Immature natural killer cell (primary cell): ENCODE results near the gene ALG9. TPM values are rescaled to one million over a fixed set of nuclear protein-coding genes. Genes with fewer than 3 reads are reported as not detected.

Source experiments
- DNase-seq, 3 donors: peaks; one replicate each; pipeline ENCODE4 v3.0.0; 2022; ENCODE audit warnings: mixed read lengths in 1 of 3
- H3K27ac Mint-ChIP-seq, 6 donors: one replicate each; pipeline ENCODE4 v1.8.0; 2020; ENCODE audit warnings: mixed read lengths in 6 of 6, mild to moderate bottlenecking in 5 of 6, inconsistent platforms in 4 of 6, moderate library complexity in 3 of 6
- H3K27me3 Mint-ChIP-seq, 3 donors: one replicate each; pipeline ENCODE4 v1.8.0; 2020 to 2021; ENCODE audit warnings: low read depth in 3 of 3, mild to moderate bottlenecking in 3 of 3, mixed read lengths in 3 of 3, moderate library complexity in 3 of 3, inconsistent platforms in 1 of 3
- H3K36me3 Mint-ChIP-seq, 3 donors: one replicate each; pipeline ENCODE4 v1.8.0; 2020; ENCODE audit warnings: mixed read lengths in 3 of 3, inconsistent platforms in 2 of 3, mild to moderate bottlenecking in 2 of 3
- H3K4me1 Mint-ChIP-seq, 2 donors: one replicate each; pipeline ENCODE4 v1.8.0; 2020; ENCODE audit warnings: inconsistent platforms in 2 of 2, mild to moderate bottlenecking in 2 of 2, mixed read lengths in 2 of 2, moderate library complexity in 1 of 2
- H3K4me3 Mint-ChIP-seq, 5 donors: one replicate each; pipeline ENCODE4 v1.8.0; 2020; ENCODE audit warnings: mild to moderate bottlenecking in 5 of 5, mixed read lengths in 5 of 5, inconsistent platforms in 3 of 5, moderate library complexity in 3 of 5
- H3K9me3 Mint-ChIP-seq, 6 donors: one replicate each; pipeline ENCODE4 v1.8.0; 2020; ENCODE audit warnings: mild to moderate bottlenecking in 6 of 6, mixed read lengths in 6 of 6, inconsistent platforms in 4 of 6, moderate library complexity in 3 of 6
- polyA plus RNA-seq, 3 donors: library from polyadenylated mRNA; unstranded; fragments of 300-500 nt; fragmentation: Illumina TruSeq; gene quantifications; one replicate each; pipeline ENCODE4 v1.2.3, GENCODE V29; 2021

The ALG9 gene
- polyA plus RNA-seq, 3 donors from 2014 or later = 7.1 to 12.9 (median 11.4) TPM

- H3K4me1 Mint-ChIP-seq = no peaks in the 10 kb centered on the region
- peaks cover 0 to 4% (median 3%) of the 10 kb centered on the region in 3 donors for H3K36me3 Mint-ChIP-seq
- no peak overlapping the region for H3K27ac Mint-ChIP-seq
- H3K9me3 Mint-ChIP-seq = no peaks in the 10 kb centered on the region
- DNase-seq = no peak
- no peaks in the 10 kb centered on the region for H3K27me3 Mint-ChIP-seq
- H3K4me3 Mint-ChIP-seq = no peak overlapping the region
Measured at GRCh38 chr11:111815489-111815888, 55.9 kb downstream of the ALG9 start.

- H3K4me1 Mint-ChIP-seq = no peaks in the 10 kb centered on the region
- no peaks in the 10 kb centered on the region for H3K27me3 Mint-ChIP-seq
- no peak overlapping the region for H3K4me3 Mint-ChIP-seq
- H3K27ac Mint-ChIP-seq = peak overlapping the region in 1 of 6 donors; percentile 15
- no peak for DNase-seq
- peaks cover 0 to 4% (median 3%) of the 10 kb centered on the region in 3 donors for H3K36me3 Mint-ChIP-seq
- H3K9me3 Mint-ChIP-seq = no peaks in the 10 kb centered on the region
Measured at GRCh38 chr11:111814557-111815320, 56.6 kb downstream of the ALG9 start.

- DNase-seq = no peak
- peak overlapping the region in 1 of 6 donors; percentile 40 for H3K27ac Mint-ChIP-seq
- H3K9me3 Mint-ChIP-seq = no peaks in the 10 kb centered on the region
- H3K36me3 Mint-ChIP-seq = peaks cover 0 to 1% (median under 1%) of the 10 kb centered on the region in 3 donors
- H3K27me3 Mint-ChIP-seq = no peaks in the 10 kb centered on the region
- H3K4me3 Mint-ChIP-seq = no peak overlapping the region
- H3K4me1 Mint-ChIP-seq = no peaks in the 10 kb centered on the region
Measured at GRCh38 chr11:111814106-111814505, 57.3 kb downstream of the ALG9 start.

GRCh38 chr11:111812211-111812610, 59.2 kb downstream of the ALG9 start:
- no peak overlapping the region for H3K4me3 Mint-ChIP-seq
- no peak for DNase-seq
- H3K4me1 Mint-ChIP-seq = no peaks in the 10 kb centered on the region
- H3K36me3 Mint-ChIP-seq = peaks cover 4 to 11% (median 6%) of the 10 kb centered on the region in 3 donors
- no peaks in the 10 kb centered on the region for H3K27me3 Mint-ChIP-seq
- H3K9me3 Mint-ChIP-seq = no peaks in the 10 kb centered on the region
- no peak overlapping the region for H3K27ac Mint-ChIP-seq

GRCh38 chr11:111811445-111811844, 59.9 kb downstream of the ALG9 start:
- Mint-ChIP-seq H3K27ac (no peak overlapping the region), H3K36me3 (peaks cover 9 to 18% (median 11%) of the 10 kb centered on the region in 3 donors), H3K4me3 (no peak overlapping the region), H3K9me3 (no peaks in the 10 kb centered on the region), H3K27me3 (no peaks in the 10 kb centered on the region), H3K4me1 (no peaks in the 10 kb centered on the region)
- DNase-seq = no peak

GRCh38 chr11:111808834-111809233, 62.5 kb downstream of the ALG9 start:
- Mint-ChIP-seq H3K9me3 (no peaks in the 10 kb centered on the region), H3K27ac (no peak overlapping the region), H3K4me1 (no peaks in the 10 kb centered on the region), H3K36me3 (peaks cover 15 to 25% (median 23%) of the 10 kb centered on the region in 3 donors), H3K4me3 (no peak overlapping the region), H3K27me3 (no peaks in the 10 kb centered on the region)
- DNase-seq = no peak

- Mint-ChIP-seq H3K36me3 (peaks cover 15 to 28% (median 23%) of the 10 kb centered on the region in 3 donors), H3K4me1 (no peaks in the 10 kb centered on the region), H3K27me3 (no peaks in the 10 kb centered on the region), H3K4me3 (no peak overlapping the region), H3K9me3 (no peaks in the 10 kb centered on the region), H3K27ac (no peak overlapping the region)
- DNase-seq = no peak
Measured at GRCh38 chr11:111808063-111808588, 63.3 kb downstream of the ALG9 start.

GRCh38 chr11:111807076-111807475, 64.3 kb downstream of the ALG9 start:
- no peaks in the 10 kb centered on the region for H3K4me1 Mint-ChIP-seq
- peaks cover 0 to 2% (median 0%) of the 10 kb centered on the region in 3 donors for H3K27me3 Mint-ChIP-seq
- no peaks in the 10 kb centered on the region for H3K9me3 Mint-ChIP-seq
- H3K4me3 Mint-ChIP-seq = no peak overlapping the region
- no peak overlapping the region for H3K27ac Mint-ChIP-seq
- no peak for DNase-seq
- H3K36me3 Mint-ChIP-seq = peaks cover 20 to 35% (median 26%) of the 10 kb centered on the region in 3 donors

GRCh38 chr11:111801135-111801534, 70.2 kb downstream of the ALG9 start:
- Mint-ChIP-seq H3K4me1 (no peaks in the 10 kb centered on the region), H3K36me3 (peaks cover 26 to 50% (median 35%) of the 10 kb centered on the region in 3 donors), H3K27ac (no peak overlapping the region), H3K9me3 (no peaks in the 10 kb centered on the region), H3K4me3 (no peak overlapping the region), H3K27me3 (peaks cover 0 to 2% (median 0%) of the 10 kb centered on the region in 3 donors)
- DNase-seq = no peak

GRCh38 chr11:111798279-111798678, 73.1 kb downstream of the ALG9 start:
- no peaks in the 10 kb centered on the region for H3K9me3 Mint-ChIP-seq
- H3K27ac Mint-ChIP-seq = no peak overlapping the region
- H3K4me1 Mint-ChIP-seq = no peaks in the 10 kb centered on the region
- no peak for DNase-seq
- H3K4me3 Mint-ChIP-seq = no peak overlapping the region
- peaks cover 0 to 2% (median 0%) of the 10 kb centered on the region in 3 donors for H3K27me3 Mint-ChIP-seq
- peaks cover 23 to 37% (median 35%) of the 10 kb centered on the region in 3 donors for H3K36me3 Mint-ChIP-seq

- peaks cover 21 to 32% (median 29%) of the 10 kb centered on the region in 3 donors for H3K36me3 Mint-ChIP-seq
- no peak for DNase-seq
- H3K4me1 Mint-ChIP-seq = no peaks in the 10 kb centered on the region
Measured at GRCh38 chr11:111797145-111797581, 74.2 kb downstream of the ALG9 start.

GRCh38 chr11:111796696-111797095, 74.7 kb downstream of the ALG9 start:
- peaks cover 16 to 28% (median 24%) of the 10 kb centered on the region in 3 donors for H3K36me3 Mint-ChIP-seq
- H3K4me1 Mint-ChIP-seq = no peaks in the 10 kb centered on the region
- DNase-seq = no peak
- H3K27me3 Mint-ChIP-seq = no peaks in the 10 kb centered on the region
- no peaks in the 10 kb centered on the region for H3K9me3 Mint-ChIP-seq
- H3K27ac Mint-ChIP-seq = no peak overlapping the region
- H3K4me3 Mint-ChIP-seq = no peak overlapping the region

More at GRCh38 chr11:111797145-111797581, 74.2 kb downstream of the ALG9 start:
- Mint-ChIP-seq H3K27me3 (no peaks in the 10 kb centered on the region), H3K27ac (no peak overlapping the region), H3K9me3 (no peaks in the 10 kb centered on the region), H3K4me3 (no peak overlapping the region)

GRCh38 chr11:111795334-111795985, 75.9 kb downstream of the ALG9 start:
- Mint-ChIP-seq H3K27me3 (no peaks in the 10 kb centered on the region), H3K9me3 (no peaks in the 10 kb centered on the region), H3K4me1 (no peaks in the 10 kb centered on the region), H3K27ac (no peak overlapping the region), H3K36me3 (peaks cover 12 to 25% (median 18%) of the 10 kb centered on the region in 3 donors), H3K4me3 (no peak overlapping the region)
- no peak for DNase-seq

- no peaks in the 10 kb centered on the region for H3K4me1 Mint-ChIP-seq
- H3K27ac Mint-ChIP-seq = no peak overlapping the region
- no peaks in the 10 kb centered on the region for H3K9me3 Mint-ChIP-seq
- no peak for DNase-seq
- H3K4me3 Mint-ChIP-seq = no peak overlapping the region
- peaks cover 3 to 16% (median 11%) of the 10 kb centered on the region in 3 donors for H3K36me3 Mint-ChIP-seq
- no peaks in the 10 kb centered on the region for H3K27me3 Mint-ChIP-seq
Measured at GRCh38 chr11:111793863-111794262, 77.5 kb downstream of the ALG9 start.
